Peyer's patch (tissue), 4 donors: ENCODE results near the gene ITGB5.

Source experiments
- CTCF ChIP-seq, 6 experiments: fragments of 450-650 bp in 4 of 6; fragments of 200-600 bp in 2 of 6; sonication (generic) in 1 of 6; IDR thresholded peaks; one replicate each; pipeline ENCODE4 v1.5.1; 2017 to 2019; ENCODE audit warnings: antibody characterized with exemption in 6 of 6, mild to moderate bottlenecking in 3 of 6, moderate library complexity in 1 of 6
- POLR2A ChIP-seq, 2 donors: fragments of 450-650 bp; IDR thresholded peaks; one replicate each; pipeline ENCODE4 v1.5.1; 2017; ENCODE audit warnings: antibody characterized with exemption in 2 of 2, mild to moderate bottlenecking in 2 of 2, moderate library complexity in 2 of 2

- TF ChIP-seq POLR2A (IDR thresholded peaks at IDR 0.05), result no peak
- no peak for TF ChIP-seq CTCF (IDR thresholded peaks at IDR 0.05)
Observed at GRCh38 chr3:124780356-124780755, 106.8 kb downstream of the ITGB5 start.
